GM21526 (cell line): ENCODE results near the gene ATP2B2.

Experiments used
- ATAC-seq: cut with Tn5 transposase; IDR thresholded peaks from one replicate; pipeline ENCODE4 v1.9.1; 2021; ENCODE audit warnings: moderate library complexity; ENCODE audit not compliant: unreplicated experiment, low FRiP score

Gene ATP2B2

DNA sequence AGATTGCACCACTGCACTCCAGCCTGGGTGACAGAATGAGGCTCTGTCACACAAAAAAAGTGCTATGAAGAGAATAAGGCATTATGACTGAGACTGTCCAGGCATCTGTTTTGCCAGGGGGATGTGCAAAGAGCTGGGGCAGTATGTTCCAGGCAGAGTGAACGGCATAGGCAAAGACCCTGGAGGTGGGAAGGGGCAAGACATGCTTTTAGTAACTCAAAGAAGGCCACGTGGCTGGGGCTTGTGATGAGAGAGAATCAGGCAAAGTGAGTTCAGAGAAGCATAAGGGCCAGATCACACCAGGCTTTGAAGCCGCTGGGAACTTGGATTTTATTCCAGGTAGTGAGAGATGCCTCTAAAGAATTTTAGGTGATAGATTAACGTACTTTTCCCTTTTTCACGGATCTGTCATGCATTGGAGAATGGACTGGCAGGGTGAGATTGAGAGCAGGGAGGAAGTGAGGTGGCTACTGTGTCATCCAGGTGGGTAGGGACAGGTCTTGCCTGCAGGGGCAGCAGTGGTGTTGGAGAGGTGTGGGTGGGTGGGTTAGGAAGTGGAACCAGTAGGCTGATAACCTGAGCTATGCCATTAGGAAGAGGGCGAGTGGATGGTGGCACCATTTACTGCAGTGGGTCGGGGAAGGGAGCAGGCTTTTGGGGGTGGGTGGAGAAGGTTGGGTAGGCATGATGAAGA lies 31.7 kb downstream of the ATP2B2 start:
- ATAC-seq: no peak

DNA sequence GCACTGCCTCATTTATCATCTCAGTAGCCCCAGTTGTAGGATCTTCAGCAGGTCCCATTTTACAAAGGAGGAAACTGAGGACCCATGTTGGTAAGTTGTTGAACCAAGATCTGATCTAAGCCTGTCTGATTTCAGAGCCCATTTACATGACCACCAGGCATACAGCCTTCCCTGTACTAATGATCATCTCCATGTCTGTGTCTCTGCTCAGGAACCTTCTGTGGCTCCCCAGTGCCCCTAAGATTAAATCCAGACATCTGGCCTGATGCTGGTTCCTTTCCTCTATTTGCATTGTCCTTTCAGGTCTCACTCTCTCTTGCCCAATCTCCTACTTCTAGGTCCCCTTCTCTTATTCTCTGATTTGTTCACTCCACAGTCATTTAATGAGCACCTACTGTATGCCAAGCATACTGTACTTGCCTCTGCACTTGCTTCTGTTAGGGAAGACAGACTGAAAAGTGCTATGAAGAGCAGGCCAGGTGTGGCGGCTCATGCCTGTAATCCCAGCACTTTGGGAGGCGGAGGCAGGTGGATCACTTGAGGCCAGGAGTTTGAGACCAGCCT lies 32.4 kb downstream of the ATP2B2 start:
- no peak for ATAC-seq

DNA sequence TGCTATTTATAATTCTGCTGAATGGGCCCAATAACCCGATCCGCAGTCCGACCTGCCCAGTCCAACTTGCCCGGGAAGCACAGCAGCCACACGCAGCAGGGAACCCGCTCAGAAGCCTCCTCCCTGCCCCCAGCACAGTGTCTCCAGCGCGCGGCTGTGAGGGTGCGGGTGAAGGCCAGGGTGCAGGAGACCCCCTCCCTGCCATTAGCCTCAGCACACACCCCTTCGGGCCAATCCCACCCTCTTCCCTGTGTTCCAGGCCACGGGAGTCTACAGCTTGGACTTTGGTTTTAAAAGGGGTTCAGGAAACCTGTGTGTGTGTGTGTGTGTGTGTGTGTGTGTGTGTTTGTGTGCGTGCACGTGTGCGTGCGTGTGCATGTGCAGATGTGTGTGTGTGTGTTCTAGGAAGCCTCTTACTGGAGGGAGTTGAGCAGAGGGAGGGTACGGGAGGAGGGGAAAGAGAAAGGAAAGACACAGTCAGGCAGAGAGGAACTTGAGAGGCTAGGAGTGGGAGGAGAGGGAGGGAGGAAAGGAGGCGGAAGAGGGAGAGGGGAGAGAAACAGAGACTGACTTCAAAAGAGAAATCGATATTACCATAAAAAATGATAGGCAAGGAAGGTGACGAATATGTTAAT lies 34.2 kb downstream of the ATP2B2 start:
- ATAC-seq: no peak

DNA sequence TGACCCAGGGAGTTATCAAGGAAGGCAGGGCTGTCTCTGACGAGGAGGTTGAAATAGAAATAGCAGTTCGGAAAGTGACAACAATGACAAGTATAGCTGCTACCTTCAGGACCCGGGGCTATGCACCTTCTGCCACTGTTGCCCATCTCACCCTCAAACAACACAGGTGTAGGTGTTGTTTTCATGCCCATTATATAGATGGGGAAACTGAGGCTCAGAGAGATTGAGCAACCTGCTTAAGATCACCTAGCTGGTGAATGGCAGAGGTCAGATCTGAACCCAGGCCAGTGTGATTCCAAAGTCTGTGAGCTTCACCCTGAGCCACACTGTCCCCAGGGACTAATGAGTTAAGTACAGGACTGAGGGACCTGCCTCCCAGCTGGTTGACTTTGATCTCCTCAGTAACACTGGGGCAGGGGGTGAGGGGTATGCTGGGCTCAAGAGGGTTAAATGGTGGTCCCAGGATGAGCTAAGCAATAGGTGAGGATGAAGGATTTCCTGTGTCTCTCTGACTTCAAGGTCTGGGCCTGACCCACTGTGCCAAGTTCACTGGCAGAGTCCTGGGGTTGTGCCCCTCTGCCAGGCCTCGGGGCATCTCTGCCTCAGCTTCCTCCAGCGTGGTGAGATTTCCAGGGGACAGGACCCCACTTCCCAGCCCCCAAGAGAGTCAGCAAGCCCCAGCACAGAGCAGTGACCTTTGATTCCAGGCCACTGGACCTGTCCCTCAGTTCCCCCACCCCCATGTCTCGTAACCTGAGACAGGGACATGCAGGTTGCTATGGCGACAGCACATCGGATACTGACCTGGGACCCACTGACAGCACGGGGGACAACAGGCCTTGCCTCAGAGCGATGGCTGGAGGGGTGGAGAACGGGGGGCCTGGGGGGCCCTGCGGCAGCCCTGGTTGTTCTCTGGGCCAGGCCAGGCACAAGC lies 35.0 kb downstream of the ATP2B2 start:
- no peak for ATAC-seq

DNA sequence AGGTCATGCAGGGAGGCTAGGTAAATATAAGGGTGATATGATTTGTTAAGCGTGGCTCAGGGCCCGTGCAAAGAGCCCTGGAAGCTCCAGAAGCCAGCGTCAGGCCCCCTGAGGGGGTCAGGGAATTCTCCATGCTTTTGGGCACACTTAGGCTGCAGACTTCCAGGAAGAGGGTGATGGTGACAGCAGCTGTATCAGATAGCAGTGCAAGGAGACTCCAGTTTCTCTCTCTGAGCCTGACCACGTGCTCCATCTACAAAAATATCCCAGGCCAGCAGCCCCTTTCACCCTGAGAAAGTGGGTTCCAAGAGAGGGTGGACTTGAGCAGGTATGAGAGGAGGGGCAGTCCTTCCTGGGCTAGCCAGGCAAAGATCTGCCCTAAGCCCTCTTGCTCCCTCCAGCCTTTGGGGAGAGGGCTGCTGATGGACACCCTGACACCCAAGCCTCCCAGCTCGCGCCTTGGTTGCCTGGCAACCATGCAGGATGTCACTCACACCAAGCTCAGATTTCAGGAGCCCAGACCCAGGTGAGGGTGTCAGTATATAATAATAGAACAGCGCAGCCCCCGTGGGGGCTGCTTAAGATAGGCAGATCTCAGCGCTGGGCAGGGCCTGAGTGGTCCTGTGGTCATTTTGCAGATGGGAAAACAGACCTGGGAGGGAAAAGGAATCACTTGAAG lies 35.8 kb downstream of the ATP2B2 start:
- ATAC-seq: no peak

DNA sequence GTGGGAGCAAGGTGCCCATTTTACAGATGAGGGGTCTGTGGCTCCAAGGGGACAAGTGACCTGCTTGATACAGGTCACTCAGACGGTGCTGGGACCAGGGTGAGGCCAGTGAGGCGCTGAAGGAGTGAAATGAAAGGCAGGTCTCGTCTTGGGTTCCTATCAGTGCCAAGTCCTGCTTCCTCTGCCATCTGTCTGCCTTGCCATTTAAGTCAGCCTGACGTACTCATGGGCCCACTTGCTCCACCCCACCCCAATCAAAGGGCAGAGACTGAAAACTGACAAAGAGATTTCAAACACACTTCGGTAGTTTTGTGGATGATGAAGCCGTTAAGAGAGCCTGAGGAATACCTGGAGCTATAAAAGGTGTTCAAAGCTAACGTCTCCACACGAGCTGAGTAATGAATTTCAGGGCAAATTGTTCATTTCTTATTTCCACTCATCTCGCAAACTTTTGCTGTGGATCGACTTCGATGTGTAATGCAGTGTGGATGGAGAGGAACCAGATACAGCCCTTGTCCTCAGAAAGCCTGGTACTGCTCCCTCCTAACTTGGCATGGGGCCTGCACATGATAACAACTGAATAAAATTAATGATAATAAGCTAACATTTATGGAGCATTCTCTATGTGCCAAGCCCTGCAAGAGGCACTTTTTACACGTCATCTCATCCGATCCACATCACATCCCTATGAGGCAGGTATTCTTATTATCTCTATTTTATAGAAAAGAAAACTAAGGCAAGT lies 36.6 kb downstream of the ATP2B2 start:
- no peak for ATAC-seq

DNA sequence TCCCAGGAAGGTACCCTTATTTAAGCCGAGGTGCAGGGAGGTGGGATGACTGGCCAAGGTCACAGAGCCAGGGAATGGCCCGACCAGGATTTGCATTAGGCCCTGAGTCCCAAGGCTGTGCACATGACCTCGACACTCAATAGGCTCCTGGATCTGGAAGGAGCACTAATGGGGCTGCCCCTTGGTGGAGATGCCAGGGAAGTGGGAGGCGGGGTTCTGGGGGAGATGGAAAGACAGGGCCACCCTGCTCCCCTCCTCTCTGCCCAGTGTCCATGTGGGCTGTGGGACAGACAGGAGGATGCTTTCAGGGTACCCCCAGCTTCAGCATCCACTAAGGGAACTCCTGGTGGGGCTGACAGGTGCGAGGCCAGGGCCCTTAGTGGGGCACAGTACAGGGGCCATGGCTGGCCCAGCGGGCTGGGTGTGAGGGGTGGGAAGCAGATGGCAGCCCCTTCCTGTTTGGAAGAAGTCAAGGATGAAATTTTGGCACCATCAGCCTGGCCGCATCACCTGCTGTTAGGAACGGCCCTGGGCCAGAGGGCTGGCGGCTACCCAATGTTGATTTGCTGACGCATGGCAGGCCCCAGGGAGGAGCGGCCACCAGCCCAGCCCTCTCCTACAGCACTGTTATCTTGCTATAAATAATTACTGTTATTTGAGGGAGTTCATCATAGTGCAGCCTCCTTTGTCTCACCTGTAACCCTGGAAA lies 37.3 kb downstream of the ATP2B2 start:
- no peak for ATAC-seq

DNA sequence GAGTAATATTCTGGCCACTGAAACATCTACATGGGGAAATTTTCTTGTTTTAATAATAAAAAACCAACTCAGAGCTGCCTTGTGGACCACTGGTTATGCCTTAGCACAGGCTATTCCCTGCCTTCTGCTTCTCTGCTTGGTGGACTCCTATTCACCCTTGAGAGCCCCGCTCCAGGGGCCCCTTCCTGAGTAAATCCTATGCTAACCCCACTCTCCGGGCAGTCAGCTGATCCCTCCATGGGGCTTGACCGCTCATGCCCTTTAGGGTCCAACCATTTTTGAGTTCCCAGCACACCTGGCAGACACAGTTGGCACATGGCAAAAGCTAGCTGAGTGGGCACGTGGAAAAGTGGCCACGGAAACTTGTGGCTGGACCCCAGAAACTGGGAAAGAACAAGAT lies 38.2 kb downstream of the ATP2B2 start:
- no peak for ATAC-seq

DNA sequence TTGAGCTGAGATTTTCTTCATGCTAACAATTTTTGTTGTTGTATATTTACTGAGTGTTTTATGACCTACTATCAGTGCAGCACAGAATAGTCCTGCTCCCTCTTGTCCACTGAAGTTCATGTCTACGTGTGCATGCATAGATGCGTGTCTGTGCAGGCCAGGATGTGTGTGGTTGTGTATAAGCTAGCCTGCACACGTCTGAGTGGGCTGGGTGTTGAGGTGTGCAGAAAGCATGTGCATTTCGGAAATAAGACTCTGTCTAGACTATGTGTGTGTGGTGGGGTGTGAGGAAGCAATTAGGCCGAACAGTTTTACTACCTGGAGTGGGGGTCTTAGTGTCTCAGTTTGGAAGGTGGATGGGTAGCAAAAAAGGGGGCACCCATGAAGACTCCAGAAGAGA lies 39.2 kb downstream of the ATP2B2 start:
- no peak for ATAC-seq

DNA sequence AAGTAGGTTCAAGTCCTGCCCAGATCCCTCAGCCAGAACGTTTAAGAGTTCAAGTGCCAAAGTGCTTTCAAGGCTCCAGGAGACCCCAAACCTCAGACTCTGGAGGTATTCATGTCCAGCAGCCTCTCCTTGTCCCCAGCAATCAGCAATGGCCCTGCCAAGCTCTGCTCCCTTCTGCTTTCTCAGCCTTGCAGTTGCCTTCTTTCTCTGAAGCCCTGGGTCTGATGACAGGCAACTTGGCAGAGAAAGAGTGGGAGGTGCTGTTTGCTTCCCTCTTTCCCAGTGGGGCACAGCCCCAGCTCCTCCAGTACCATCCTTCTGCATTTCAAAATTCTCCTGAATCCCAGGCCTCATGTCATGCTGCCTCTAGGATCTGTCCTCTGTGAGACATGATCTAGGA lies 40.2 kb downstream of the ATP2B2 start:
- ATAC-seq: no peak

DNA sequence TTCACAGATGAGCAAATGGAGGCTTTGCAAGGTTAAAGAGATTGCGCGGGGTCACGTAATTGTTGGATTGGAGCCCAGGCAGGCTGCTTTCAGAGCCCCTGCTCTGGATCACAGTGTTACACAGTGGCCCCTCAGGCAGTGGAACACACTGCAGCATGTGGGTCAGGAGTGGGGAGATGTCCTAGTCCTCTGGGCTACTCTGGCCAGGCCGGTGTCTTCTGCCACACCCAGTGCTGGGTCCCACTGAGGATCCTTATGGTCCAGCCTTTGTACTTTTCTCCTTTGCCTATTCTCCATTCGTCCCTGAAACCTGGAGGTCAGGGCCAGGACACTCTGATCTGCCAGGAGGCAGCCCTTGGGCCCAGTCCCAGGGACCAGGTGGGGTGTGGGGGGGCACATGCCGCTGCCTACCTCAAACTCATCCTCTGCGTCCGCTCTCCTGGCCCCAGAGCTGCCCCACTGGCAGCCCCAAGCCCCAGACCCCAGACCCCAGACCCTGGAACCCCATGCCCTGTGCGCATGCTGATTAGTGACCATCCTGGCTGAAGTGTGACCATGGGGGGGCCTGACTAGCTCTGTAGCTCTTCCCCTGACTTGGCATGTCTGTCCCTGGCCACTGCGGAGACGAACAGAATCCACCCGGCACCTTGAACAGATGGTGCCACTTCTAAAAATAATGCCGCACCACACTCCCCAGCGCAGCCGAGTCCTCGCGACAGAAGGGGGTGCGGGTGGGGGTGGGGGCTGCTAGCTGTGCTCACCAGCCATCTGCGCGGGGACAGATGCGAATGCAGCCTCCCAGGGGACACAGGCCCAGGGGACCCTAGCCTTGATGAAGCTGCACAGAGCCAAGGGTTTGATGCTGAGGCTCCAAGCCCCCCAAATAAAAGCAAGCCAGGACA lies 41.6 kb downstream of the ATP2B2 start:
- no peak for ATAC-seq

DNA sequence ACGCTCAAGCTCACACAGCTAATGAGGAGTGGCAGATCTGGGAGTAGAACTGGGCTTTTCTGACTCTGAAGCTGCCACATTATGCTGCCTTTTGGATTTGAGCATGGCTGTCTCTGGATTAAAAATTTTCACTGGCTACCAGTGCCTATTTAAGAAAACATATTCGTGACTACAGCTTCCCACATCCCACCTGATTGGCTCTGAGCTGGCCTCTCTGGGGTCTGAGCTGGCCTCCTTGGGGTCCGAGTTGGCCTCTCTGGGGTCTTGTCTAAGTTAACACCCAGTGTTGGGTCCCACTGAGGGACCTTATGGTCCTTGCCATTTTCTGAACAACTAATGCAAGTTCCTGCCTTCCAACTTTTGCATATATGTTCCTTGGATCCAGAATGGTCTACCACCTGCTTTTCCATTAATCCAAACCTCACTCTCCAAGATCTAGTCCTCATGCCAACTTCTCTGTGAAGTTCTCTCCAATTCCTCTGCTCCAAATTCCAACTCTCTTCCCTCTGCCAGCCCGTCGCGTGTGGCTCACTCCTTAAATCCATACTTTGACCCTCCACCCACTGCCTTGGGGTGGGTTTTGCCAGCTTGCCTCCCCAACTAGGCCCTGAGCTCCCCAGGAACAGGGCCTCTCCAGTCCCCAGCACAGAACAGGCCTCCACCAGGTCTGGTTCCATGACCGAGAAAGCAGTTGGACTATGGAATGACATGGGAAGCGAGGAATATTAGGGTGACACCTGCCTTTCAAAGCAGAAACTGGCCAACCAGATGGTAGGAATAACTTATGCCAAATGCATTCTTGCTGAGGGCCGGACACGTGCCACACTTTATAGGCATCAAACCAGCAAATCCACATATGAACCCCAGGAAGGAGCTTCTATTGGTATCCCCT lies 42.5 kb downstream of the ATP2B2 start:
- ATAC-seq: no peak

DNA sequence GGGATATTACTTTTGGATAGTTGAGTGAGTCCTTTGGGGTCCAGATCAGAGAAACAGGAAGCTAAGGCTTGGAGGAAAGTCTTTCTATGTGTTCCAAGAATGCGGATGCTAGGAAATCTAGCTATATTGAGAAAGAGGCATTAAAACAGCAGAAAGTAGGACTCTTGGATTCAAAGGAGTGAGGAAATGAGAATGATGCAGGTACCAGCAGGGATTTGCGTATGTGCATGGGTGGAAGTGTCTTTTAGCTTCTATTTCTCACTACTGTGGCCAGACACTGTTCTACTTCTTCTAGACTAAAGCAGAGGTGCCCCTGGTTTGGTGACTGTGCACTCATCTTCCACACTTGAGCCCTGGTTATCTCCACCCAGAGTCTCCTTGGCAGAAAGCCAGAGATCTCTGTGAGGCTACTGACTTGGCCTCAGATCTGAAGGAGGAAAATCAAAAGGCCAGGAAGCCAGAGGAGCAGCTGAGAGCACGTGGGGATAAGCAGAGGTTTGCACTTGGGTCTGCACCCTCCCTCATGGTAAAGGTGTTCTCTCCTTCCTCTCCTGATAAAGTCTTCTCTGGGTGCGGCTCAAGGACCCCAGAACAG lies 44.3 kb downstream of the ATP2B2 start:
- no peak for ATAC-seq

DNA sequence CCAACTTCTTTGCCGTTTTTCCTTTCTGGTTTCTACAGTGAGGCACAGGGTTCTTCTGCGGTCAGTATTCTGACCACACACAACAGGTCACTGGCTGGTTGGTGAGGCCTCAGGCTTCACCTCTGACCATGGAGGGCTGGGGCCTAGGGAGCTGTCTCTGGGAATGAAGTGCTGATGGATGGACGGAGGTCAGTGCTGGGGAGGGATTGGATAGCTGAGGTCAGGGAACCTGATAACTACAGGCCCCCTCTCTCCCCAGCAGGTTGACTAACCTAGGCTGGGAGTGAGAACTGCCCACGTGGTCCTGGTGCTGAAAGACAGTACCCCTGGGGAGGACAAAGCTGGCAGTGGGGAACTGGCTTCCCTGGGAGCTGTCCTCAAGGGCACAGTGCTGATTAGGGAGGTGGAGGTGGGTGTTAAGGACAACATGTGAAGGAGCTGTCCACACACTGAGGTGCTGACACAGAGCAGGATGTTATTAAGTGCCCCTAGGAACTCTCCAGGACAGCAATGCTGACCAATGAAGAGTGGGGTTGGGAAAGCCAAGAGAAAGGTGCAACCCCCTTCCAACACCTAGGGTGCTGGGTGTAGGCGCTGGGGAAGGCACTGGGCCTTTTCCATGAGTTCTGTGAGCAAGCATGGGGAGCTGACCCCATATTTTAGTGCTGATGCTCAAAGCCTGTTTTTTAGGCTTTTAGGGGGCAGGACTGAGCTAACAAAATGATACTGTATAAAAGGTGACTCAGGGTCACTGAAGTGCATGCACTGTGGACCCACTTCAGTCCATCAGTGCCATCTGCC lies 45.2 kb downstream of the ATP2B2 start:
- ATAC-seq: no peak

DNA sequence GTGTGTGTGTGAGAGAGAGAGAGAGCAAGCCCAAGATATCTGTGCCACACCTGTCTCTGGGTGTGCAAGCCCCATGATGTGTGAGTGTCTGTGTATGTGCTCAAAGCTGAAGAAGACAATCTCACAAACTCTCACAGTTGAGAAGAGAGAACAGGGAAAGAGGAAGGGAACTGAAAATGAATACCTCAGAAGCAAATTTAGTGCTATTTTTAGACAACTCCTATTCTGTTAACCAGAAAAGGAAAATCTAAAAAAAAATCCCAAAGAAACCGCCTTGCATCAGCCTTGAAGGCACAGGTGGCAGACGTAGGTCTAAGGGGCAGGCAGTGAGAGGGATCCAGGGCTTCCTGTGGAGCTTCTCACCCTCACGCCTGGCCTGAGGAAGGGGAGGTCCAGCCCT lies 47.8 kb downstream of the ATP2B2 start:
- no peak for ATAC-seq

DNA sequence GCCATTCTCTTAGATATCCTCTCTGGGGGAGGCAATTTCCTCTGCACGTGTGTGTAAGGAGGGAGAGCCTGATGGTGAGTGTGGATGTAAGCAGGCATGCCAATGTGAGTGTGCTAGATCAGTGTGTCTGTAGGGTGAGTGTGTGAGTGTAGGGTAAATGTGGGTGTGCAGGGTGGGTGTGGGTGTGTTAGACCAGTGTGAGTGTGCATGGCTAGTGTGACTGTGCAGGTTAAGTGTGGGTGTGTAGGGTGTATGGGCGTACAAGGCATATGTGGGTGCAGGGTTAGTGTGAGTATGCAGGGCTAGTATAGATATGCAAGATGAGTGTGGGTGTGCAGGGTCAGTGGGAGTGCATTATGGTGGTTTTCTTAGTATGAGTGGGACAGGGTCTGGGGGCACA lies 48.4 kb downstream of the ATP2B2 start:
- no peak for ATAC-seq
